Uterus (tissue), 2 donors: Measurements from ENCODE around the gene ATP5MK.

Experiments used
- CTCF ChIP-seq, 4 experiments: fragments of 200-600 bp in 2 of 4; fragments of 450-650 bp in 2 of 4; sonication (generic) in 2 of 4; IDR thresholded peaks; one replicate each; pipeline ENCODE4 v1.5.1; 2016 to 2019; ENCODE audit warnings: antibody characterized with exemption in 4 of 4, mild to moderate bottlenecking in 2 of 4, moderate library complexity in 1 of 4
- POLR2A ChIP-seq, 2 donors: fragments of 450-650 bp; IDR thresholded peaks; one replicate each; pipeline ENCODE4 v1.6.1; 2016; ENCODE audit warnings: antibody characterized with exemption in 2 of 2, mild to moderate bottlenecking in 1 of 2, moderate library complexity in 1 of 2

- TF ChIP-seq CTCF (IDR thresholded peaks at IDR 0.05), result no peak
- TF ChIP-seq POLR2A (IDR thresholded peaks at IDR 0.05), result no peak
Measured at GRCh38 chr10:103445366-103445765, 49.1 kb upstream of the ATP5MK start.
